ENCODE data around the gene ZNHIT6. TPM values are rescaled to one million over a fixed set of nuclear protein-coding genes. Genes with fewer than 3 reads are reported as not detected.

ZNHIT6 gene
- polyA plus RNA-seq, 1 donor (not counting 4 experiments of a cell fraction or from before 2014, with no cell fraction given): 20.9 TPM

DNA sequence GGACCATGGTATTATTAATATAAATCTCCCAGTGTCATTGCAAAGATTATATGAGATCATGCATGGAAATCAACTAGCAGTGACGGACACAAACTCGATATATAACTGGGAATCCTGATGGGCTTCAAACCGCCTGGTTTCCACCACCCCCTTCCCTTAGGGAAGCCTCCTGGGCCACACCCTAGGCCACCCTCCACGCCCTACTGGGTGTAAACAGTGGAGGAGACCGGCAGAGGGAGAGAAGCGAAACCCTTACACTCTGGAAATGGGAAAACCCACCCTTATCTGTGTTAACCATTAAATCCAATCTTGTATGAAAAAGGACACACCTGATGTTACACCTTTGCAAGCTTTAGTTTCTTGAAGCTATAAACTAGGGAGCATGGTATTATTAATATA lies 595 bp upstream of the ZNHIT6 start:
- peak overlapping the region; percentile 66 for H3K27ac ChIP-seq (ENCODE audit: control insufficient read depth, insufficient read depth, low read length)
- peaks cover 8% of the 10 kb centered on the region for H3K4me1 ChIP-seq (ENCODE audit: control insufficient read depth, extremely low read depth, insufficient read depth, low read length)
- H3K9me3 ChIP-seq (ENCODE audit: control insufficient read depth, low read depth, low read length): no peaks in the 10 kb centered on the region
- peaks cover 39% of the 10 kb centered on the region for H3K79me2 ChIP-seq (ENCODE audit: control insufficient read depth, insufficient read depth, low read length)
- no peaks in the 10 kb centered on the region for H4K20me1 ChIP-seq (ENCODE audit: control insufficient read depth, extremely low read depth, insufficient read depth, low read length)
- H3K9me1 ChIP-seq (ENCODE audit: control insufficient read depth, extremely low read depth, insufficient read depth, low read length): no peaks in the 10 kb centered on the region
- FAIRE-seq: no peak
- H3K4me3 ChIP-seq (ENCODE audit: control insufficient read depth in 2 of 3, extremely low read depth in 1 of 3, insufficient read depth in 2 of 3, low read depth in 1 of 3, low read length in 3 of 3): peak overlapping the region; percentile 74 to 96 (median 84)
- peaks cover 7% of the 10 kb centered on the region in 2 experiments for H3K36me3 ChIP-seq (ENCODE audit: control insufficient read depth in 2 of 2, extremely low read depth in 1 of 2, insufficient read depth in 2 of 2, low read length in 2 of 2)
- H3K27me3 ChIP-seq (ENCODE audit: control insufficient read depth, extremely low read depth, insufficient read depth, low read length): no peaks in the 10 kb centered on the region
- dilution Hi-C loops (cut with MboI; ENCODE audit: extremely low pct_ligation_motif_present, low sequenced_read_pairs): no loop called here
- H2AFZ ChIP-seq (ENCODE audit: control insufficient read depth, low read length): peak overlapping the region; percentile 92
- TF ChIP-seq EZH2 (IDR thresholded peaks at IDR 0.05; ENCODE audit: low read length): no peak
- TF ChIP-seq, protein P1, sequence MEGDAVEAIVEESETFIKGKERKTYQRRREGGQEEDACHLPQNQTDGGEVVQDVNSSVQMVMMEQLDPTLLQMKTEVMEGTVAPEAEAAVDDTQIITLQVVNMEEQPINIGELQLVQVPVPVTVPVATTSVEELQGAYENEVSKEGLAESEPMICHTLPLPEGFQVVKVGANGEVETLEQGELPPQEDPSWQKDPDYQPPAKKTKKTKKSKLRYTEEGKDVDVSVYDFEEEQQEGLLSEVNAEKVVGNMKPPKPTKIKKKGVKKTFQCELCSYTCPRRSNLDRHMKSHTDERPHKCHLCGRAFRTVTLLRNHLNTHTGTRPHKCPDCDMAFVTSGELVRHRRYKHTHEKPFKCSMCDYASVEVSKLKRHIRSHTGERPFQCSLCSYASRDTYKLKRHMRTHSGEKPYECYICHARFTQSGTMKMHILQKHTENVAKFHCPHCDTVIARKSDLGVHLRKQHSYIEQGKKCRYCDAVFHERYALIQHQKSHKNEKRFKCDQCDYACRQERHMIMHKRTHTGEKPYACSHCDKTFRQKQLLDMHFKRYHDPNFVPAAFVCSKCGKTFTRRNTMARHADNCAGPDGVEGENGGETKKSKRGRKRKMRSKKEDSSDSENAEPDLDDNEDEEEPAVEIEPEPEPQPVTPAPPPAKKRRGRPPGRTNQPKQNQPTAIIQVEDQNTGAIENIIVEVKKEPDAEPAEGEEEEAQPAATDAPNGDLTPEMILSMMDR (optimal IDR thresholded peaks at IDR 0.05 in 1 of 3, IDR thresholded peaks at IDR 0.05 in 1 of 3, conservative IDR thresholded peaks at IDR 0.05 in 1 of 3; ENCODE audit: extremely low read depth in 1 of 3, insufficient read depth in 2 of 3, low read length in 3 of 3): no peak
- peak overlapping the region; percentile 84 for H3K9ac ChIP-seq (ENCODE audit: control insufficient read depth, extremely low read depth, insufficient read depth, low read length)
- peak overlapping the region; percentile 93 for H3K4me2 ChIP-seq (ENCODE audit: control insufficient read depth, extremely low read depth, insufficient read depth, low read depth, low read length)
- no peak for DNase-seq (ENCODE audit: low read depth, low spot score)

DNA sequence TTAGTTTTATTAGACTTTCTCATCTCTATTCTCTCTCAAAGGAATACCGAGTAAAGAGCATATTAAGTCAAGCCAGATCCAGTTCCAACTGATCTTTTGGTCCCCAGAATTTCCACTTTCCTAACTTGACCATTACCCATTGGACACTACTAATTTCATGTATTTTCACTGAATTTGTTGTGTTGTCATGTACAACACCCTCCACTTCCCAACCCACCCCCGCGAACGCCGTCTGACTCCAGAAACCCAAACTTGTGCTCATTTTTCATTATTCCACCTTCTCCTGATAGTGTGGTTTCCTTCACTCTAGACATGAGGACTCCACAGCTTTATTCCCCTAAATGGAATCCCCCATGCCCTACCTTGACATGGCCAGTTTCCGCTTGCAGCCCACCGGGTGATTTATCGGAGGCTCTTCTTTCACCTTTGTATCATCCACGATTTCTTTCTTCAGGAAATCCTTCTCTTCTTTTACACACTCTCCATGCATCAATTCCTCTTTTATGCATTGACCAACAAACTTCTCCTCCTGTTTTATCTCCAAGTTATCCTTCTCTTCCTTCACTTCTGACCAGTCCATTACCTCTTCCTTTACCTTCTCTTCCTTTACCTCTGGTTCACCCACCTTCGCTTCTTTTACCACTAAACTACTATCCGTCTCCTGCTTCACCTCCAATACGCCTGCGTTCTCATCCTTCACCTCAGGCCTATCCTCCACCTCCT lies 805 bp downstream of the ZNHIT6 start:
- TF ChIP-seq, protein P1 (optimal IDR thresholded peaks at IDR 0.05 in 1 of 3, IDR thresholded peaks at IDR 0.05 in 1 of 3, conservative IDR thresholded peaks at IDR 0.05 in 1 of 3; ENCODE audit: extremely low read depth in 1 of 3, insufficient read depth in 2 of 3, low read length in 3 of 3): no peak
- TF ChIP-seq EZH2 (IDR thresholded peaks at IDR 0.05; ENCODE audit: low read length): no peak
- peak overlapping the region; percentile 84 for H3K9ac ChIP-seq (ENCODE audit: control insufficient read depth, extremely low read depth, insufficient read depth, low read length)
- H3K4me2 ChIP-seq (ENCODE audit: control insufficient read depth, extremely low read depth, insufficient read depth, low read depth, low read length): peak overlapping the region; percentile 81
- dilution Hi-C loops (cut with MboI; ENCODE audit: extremely low pct_ligation_motif_present, low sequenced_read_pairs): no loop called here
- peak overlapping the region; percentile 66 for H3K27ac ChIP-seq (ENCODE audit: control insufficient read depth, insufficient read depth, low read length)
- no peak for DNase-seq (ENCODE audit: low read depth, low spot score)
- peaks cover 7% of the 10 kb centered on the region in 2 experiments for H3K36me3 ChIP-seq (ENCODE audit: control insufficient read depth in 2 of 2, extremely low read depth in 1 of 2, insufficient read depth in 2 of 2, low read length in 2 of 2)
- H3K9me1 ChIP-seq (ENCODE audit: control insufficient read depth, extremely low read depth, insufficient read depth, low read length): no peaks in the 10 kb centered on the region
- no peaks in the 10 kb centered on the region for H3K9me3 ChIP-seq (ENCODE audit: control insufficient read depth, low read depth, low read length)
- H3K4me1 ChIP-seq (ENCODE audit: control insufficient read depth, extremely low read depth, insufficient read depth, low read length): peaks cover 8% of the 10 kb centered on the region
- peak overlapping the region; percentile 74 to 96 (median 84) for H3K4me3 ChIP-seq (ENCODE audit: control insufficient read depth in 2 of 3, extremely low read depth in 1 of 3, insufficient read depth in 2 of 3, low read depth in 1 of 3, low read length in 3 of 3)
- no peaks in the 10 kb centered on the region for H4K20me1 ChIP-seq (ENCODE audit: control insufficient read depth, extremely low read depth, insufficient read depth, low read length)
- H2AFZ ChIP-seq (ENCODE audit: control insufficient read depth, low read length): peak overlapping the region; percentile 96
- peaks cover 53% of the 10 kb centered on the region for H3K79me2 ChIP-seq (ENCODE audit: control insufficient read depth, insufficient read depth, low read length)
- no peaks in the 10 kb centered on the region for H3K27me3 ChIP-seq (ENCODE audit: control insufficient read depth, extremely low read depth, insufficient read depth, low read length)
- peak; percentile 17 for FAIRE-seq
